ENCODE data around the gene CARD6. TPM values are rescaled to one million over a fixed set of nuclear protein-coding genes. Genes with fewer than 3 reads are reported as not detected.

CARD6 gene
- total and polyA plus RNA-seq, 2 of the 13 experiments (the other 11 are each of a cell fraction or from before 2014, with no cell fraction given): 0.33 to 1.4 TPM

GRCh38 chr5:40834849-40835787 lies 6.0 kb upstream of the CARD6 start, which contains the start of gene RPL37 (continued):
- TF ChIP-seq ZNF776 (CRISPR knock-in tag; IDR thresholded peaks at IDR 0.05) (peak; percentile 89), ZNF841 (CRISPR knock-in tag; IDR thresholded peaks at IDR 0.05; ENCODE audit: borderline replicate concordance) (no peak), ZFP1 (CRISPR knock-in tag; IDR thresholded peaks at IDR 0.05) (peak; percentile 89; the same call in 1 of the 2 replicates), U2AF1 (optimal IDR thresholded peaks at IDR 0.05; ENCODE audit: low read depth, low read length) (peak; percentile 61), HMG20B (CRISPR knock-in tag; conservative IDR thresholded peaks at IDR 0.05) (peak; percentile 78), SMC3 (IDR thresholded peaks at IDR 0.05; ENCODE audit: low read length) (no peak), ZNF317 (CRISPR knock-in tag; IDR thresholded peaks at IDR 0.05) (peak; percentile 92), ZNF710 (CRISPR knock-in tag; IDR thresholded peaks at IDR 0.05; ENCODE audit: borderline replicate concordance) (peak; percentile 93), ATF7-NPFF (CRISPR knock-in tag; IDR thresholded peaks at IDR 0.05; ENCODE audit: low read depth) (peak; percentile 93; the same call in 1 of the 2 replicates), ZNF251 (CRISPR knock-in tag; IDR thresholded peaks at IDR 0.05) (no peak), AHR (CRISPR knock-in tag; IDR thresholded peaks at IDR 0.05) (peak; percentile 97; the same call in 1 of the 2 replicates), TMF1 (CRISPR knock-in tag; IDR thresholded peaks at IDR 0.05; ENCODE audit: low read depth) (peak; percentile 64), NFKB2 (CRISPR knock-in tag; IDR thresholded peaks at IDR 0.05; ENCODE audit: borderline replicate concordance) (peak; percentile 88; the same call in 1 of the 2 replicates), NR2F6 (IDR thresholded peaks at IDR 0.05) (peak; percentile 44; the same call in 1 of the 2 replicates), NR2F6 (CRISPR knock-in tag; IDR thresholded peaks at IDR 0.05) (peak; percentile 76), MLX (CRISPR knock-in tag; IDR thresholded peaks at IDR 0.05) (peak; percentile 56; the same call in 1 of the 2 replicates), PRDM10 (CRISPR knock-in tag; IDR thresholded peaks at IDR 0.05; ENCODE audit: low read depth) (0 out of 2 replicates have a peak, but pooled peaks have one; percentile 70), MXI1 (IDR thresholded peaks at IDR 0.05; ENCODE audit: borderline replicate concordance, low read depth, low read length) (peak; percentile 82; the same call in 2 of the 3 replicates), ARNT2 (CRISPR knock-in tag; IDR thresholded peaks at IDR 0.05; ENCODE audit: low read depth) (peak; percentile 69), THAP11 (CRISPR knock-in tag; IDR thresholded peaks at IDR 0.05) (peak; percentile 98), FOXC1 (CRISPR knock-in tag; IDR thresholded peaks at IDR 0.05; ENCODE audit: borderline replicate concordance) (peak; percentile 93; the same call in 1 of the 2 replicates)
- TF ChIP-seq, protein P1, sequence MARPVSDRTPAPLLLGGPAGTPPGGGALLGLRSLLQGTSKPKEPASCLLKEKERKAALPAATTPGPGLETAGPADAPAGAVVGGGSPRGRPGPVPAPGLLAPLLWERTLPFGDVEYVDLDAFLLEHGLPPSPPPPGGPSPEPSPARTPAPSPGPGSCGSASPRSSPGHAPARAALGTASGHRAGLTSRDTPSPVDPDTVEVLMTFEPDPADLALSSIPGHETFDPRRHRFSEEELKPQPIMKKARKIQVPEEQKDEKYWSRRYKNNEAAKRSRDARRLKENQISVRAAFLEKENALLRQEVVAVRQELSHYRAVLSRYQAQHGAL (CRISPR knock-in tag; IDR thresholded peaks at IDR 0.05; ENCODE audit: not compliant biosample characterization): no peak
